HUES48 (cell line): ENCODE measurements around the gene ERCC1.

Experiments used
- H3K27ac ChIP-seq: one replicate; pipeline ENCODE4 v1.7.0; 2013; ENCODE audit warnings: low read depth, low read length, inconsistent platforms
- H3K27me3 ChIP-seq: 2 replicates; pipeline ENCODE4 v1.6.1; 2013; ENCODE audit warnings: mild to moderate bottlenecking, low read length; ENCODE audit not compliant: control insufficient read depth, insufficient read depth
- H3K36me3 ChIP-seq: 2 replicates; pipeline ENCODE4 v1.6.1; 2013; ENCODE audit warnings: low read length; ENCODE audit not compliant: control insufficient read depth, insufficient read depth
- H3K4me1 ChIP-seq: 2 replicates; pipeline ENCODE4 v1.6.1; 2013; ENCODE audit warnings: mild to moderate bottlenecking, low read length; ENCODE audit not compliant: control insufficient read depth, insufficient read depth
- H3K4me3 ChIP-seq: 2 replicates; pipeline ENCODE4 v1.5.1; 2013; ENCODE audit warnings: mild to moderate bottlenecking, low read depth, low read length
- H3K9ac ChIP-seq: 2 replicates; pipeline ENCODE4 v1.6.1; 2013; ENCODE audit warnings: mild to moderate bottlenecking, low read depth, low read length, moderate library complexity
- H3K9me3 ChIP-seq: 2 replicates; pipeline ENCODE4 v1.6.1; 2013; ENCODE audit warnings: low read length; ENCODE audit not compliant: control insufficient read depth, insufficient read depth

Gene ERCC1

DNA sequence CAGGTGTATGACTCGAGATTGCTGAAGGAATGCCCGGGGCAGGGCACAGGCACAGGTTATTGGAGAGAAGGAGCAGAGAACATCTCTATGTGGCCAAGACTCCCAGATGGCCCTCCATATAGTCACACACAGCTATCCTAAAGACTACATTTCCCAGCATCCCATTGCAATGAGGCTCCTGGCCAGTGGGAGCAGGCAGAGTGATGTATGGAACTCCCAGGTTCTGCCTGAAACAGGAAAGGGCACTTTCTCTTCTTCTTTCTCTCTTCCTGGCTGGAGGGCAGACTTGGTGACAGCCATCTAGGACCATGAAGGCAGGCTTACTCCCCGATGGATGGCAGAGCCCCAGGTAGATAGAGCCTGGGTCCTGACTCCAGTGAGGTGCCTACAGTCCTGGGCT lies 32.4 kb downstream of the ERCC1 start:
- Histone ChIP-seq H3K36me3 (peaks cover 4% of the 10 kb centered on the region; the same call in 1 of the 2 replicates), H3K4me1 (0 out of 2 replicates have a peak, but pooled peaks cover 3% of the 10 kb centered on the region), H3K27ac (no peak overlapping the region), H3K27me3 (peaks cover 5% of the 10 kb centered on the region), H3K4me3 (no peak overlapping the region), H3K9me3 (no peaks in the 10 kb centered on the region), H3K9ac (no peak overlapping the region)

DNA sequence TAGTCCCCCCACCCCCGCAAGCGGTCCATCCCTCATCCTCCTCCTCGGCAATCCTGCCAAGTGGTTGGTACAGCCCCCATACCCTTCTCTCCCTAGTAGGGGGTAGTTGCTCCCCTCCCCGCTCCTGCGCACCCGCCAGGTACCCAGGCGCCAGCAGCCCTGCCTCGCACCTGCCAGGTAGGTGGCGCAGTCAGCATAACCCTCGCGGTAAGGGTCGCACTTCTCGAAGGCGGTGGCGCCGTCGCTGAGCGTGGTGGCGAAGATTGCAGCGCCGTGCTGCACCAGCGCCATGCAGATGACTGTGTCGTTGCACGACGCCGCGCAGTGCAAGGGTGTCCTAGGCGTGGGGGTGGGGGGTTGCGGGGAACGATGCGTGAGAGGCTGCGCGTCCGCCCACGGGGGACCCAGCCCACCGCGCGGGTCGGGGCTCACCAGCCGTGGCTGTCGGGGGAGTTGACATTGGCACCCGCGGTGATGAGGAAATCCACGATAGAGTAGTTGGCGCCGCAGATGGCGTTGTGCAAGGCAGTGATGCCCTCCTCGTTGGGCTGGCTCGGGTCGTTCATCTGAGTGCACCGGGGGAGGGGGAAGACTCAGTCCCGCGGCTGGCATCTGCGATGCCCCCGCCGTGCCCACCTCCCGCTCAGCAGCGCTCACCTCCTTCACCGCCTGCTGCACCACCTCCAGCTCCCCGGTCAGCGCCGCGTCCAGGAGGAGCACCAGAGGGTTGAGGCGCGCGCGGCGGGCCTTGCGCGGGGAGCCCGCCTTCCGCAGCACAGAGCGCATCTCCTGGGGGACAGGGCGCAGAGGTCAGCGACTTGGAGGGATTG lies 38.1 kb downstream of the ERCC1 start:
- no peak overlapping the region for H3K9ac ChIP-seq
- no peak overlapping the region for H3K27ac ChIP-seq
- H3K9me3 ChIP-seq, result no peaks in the 10 kb centered on the region
- H3K4me1 ChIP-seq, result no peaks in the 10 kb centered on the region
- H3K36me3 ChIP-seq, result no peaks in the 10 kb centered on the region
- peaks cover 14% of the 10 kb centered on the region for H3K27me3 ChIP-seq
- H3K4me3 ChIP-seq, result no peak overlapping the region; the same call in 1 of the 2 replicates

DNA sequence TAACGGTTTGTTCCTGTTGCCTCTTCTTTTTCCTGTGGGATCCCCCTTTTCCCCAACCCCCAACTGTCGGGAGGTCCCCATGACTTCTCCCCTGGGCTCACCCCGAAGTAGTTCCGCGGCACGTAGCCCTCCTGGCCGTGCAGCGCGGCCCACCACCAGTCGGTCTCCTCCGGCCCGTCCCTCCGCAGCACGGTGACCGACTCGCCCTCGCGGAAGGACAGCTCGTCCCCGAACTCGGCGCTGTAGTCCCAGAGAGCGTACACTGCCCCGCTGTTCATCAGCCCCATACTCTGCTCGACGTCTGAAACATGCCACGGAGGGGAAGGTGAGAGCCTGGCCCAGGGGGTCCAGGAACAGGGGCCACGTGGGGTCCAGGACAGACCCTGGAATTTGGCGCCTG lies 41.3 kb downstream of the ERCC1 start:
- Histone ChIP-seq H3K9me3 (no peaks in the 10 kb centered on the region), H3K27ac (no peak overlapping the region), H3K36me3 (no peaks in the 10 kb centered on the region), H3K9ac (no peak overlapping the region), H3K4me3 (no peak overlapping the region), H3K27me3 (peaks cover 14% of the 10 kb centered on the region), H3K4me1 (no peaks in the 10 kb centered on the region)

DNA sequence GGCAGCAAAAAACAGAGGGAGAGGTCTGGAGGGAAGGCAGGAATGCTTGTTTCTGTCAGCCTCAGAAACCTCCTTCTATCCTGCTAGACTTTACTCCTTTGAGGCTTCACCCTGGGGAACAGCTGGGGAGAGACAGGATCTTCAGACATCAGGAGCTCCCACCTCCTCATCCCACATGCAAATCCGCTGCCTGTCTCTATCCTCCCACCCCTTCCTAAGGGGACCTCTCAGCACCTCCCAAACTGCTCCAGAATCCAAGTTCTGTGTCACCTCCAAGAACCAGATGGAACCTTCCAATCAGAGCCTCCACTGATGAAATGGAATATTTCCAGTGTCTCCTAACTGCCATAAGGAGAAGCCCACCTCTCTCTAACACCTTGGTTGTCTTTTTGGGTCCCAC lies 43.6 kb downstream of the ERCC1 start:
- H3K4me1 ChIP-seq, result 0 out of 2 replicates have a peak, but pooled peaks cover 2% of the 10 kb centered on the region
- no peaks in the 10 kb centered on the region for H3K36me3 ChIP-seq
- H3K27me3 ChIP-seq, result peaks cover 2% of the 10 kb centered on the region
- no peak overlapping the region for H3K9ac ChIP-seq
- no peak overlapping the region for H3K27ac ChIP-seq
- H3K9me3 ChIP-seq, result no peaks in the 10 kb centered on the region
- H3K4me3 ChIP-seq, result no peak overlapping the region

DNA sequence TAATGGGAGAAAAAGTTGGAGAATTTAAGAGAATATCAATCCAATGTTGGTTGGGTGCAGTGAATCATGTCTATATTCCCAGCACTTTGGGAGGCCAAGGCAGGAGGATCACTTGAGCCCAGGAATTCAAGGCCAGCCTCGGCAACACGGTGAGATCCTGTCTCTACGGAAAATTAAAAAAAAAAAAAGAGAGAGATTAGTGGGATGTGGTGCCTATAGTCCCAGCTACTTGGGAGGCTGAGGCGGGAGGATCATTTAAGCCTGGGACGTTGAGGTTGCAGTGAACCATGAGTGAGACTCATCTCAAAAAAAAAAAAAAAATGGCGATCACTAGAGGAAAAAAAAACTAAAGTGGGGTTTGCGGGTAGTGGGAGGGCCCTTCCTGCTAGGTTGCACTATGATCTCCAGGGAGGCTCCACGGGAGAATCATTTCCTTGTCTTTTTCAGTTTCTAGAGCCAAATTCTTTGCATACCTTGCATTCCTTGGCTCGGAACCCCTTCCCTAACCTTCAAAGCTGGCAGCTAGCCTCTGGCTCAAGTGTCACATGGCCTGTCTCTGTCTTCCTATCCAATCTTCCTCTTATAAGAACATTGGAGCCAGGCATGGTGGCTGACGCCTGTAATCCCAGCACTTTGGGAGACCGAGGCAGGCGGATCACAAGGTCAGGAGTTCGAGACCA lies 47.5 kb downstream of the ERCC1 start:
- Histone ChIP-seq H3K9me3 (no peaks in the 10 kb centered on the region), H3K27ac (peak overlapping the region; percentile 42), H3K27me3 (no peaks in the 10 kb centered on the region), H3K4me3 (no peak overlapping the region), H3K9ac (no peak overlapping the region), H3K36me3 (no peaks in the 10 kb centered on the region), H3K4me1 (0 out of 2 replicates have a peak, but pooled peaks cover 2% of the 10 kb centered on the region)

DNA sequence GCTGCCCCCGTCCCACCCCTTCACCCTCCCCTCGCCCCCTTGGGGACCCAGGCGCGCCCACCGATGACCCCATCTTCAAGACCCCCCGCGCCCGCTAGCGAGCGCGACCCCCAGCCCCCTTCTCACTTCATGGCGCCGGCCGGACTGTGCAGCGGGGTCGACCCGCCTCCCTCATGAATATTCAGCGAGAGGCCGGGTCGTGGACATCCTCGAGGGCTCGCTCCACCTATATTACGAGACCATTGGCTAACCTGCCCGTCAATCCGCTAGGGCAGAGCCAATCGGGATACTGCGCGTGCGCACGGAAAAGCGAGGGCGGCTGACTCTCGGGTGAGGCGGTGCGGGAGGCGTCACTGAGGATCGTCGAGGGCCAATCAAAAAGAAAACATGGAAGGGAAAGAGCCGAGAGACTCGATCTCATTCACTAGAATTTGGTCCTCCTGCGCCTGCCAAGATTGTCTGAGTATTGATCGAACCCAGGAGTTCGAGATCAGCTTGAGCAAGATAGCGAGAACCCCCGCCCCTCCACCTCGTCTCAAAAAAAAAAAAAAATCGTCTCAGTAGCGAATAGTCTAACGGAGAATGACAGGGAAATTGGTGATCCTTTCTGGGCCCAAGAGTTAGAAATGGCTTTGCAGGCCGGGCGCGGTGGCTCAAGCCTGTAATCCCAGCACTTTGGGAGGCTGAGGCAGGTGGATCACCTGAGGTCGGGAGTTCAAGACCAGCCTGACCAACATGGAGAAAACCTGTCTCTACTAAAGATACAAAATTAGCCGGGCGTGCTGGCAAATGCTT lies 53.1 kb downstream of the ERCC1 start, which contains the start of gene ERCC2:
ERCC2 (minus strand) TSS at position 164 of the 795 bp plus-strand sequence; CDS start at position 131, 33 bp downstream.
- Histone ChIP-seq H3K4me3 (peak within 1 kb of the TSS; percentile 92), H3K4me1 (no peaks in the 10 kb centered on the region), H3K36me3 (peaks cover 20% of the 10 kb centered on the region), H3K27ac (peak within 1 kb of the TSS; percentile 82), H3K9me3 (no peaks in the 10 kb centered on the region), H3K27me3 (no peaks in the 10 kb centered on the region), H3K9ac (peak within 1 kb of the TSS; percentile 79)

DNA sequence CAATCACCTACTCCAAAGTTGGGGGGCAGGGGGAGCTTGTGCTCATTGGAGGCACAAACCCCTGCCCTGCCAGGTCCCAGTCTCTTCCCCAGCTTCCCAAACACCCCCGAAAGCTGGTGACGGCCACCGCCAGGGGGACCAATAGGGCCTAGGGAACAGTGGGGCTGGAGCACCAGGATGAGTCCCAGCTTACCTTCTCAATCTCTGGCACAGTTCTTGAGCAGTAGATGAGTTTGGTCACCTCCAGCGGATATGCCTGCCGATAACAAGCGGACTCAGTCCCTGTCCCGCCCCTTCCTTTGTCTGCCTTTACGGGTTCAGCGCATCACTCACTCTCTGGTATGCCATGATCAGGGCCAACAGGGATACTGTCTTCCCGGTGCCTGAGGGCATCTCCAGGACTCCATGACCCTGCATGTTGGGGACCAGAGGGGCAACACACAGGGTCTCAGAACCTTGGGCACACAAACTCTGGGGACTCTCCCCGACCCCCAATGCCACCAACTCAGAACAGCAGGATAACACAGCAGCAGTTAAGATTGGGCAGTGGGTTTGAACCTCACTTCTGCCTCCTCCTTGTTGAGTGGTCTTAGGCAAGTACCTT lies 54.9 kb downstream of the ERCC1 start:
- Histone ChIP-seq H3K9ac (no peak overlapping the region), H3K4me3 (no peak overlapping the region), H3K9me3 (no peaks in the 10 kb centered on the region), H3K27me3 (no peaks in the 10 kb centered on the region), H3K4me1 (no peaks in the 10 kb centered on the region), H3K36me3 (peaks cover 34% of the 10 kb centered on the region), H3K27ac (no peak overlapping the region)

DNA sequence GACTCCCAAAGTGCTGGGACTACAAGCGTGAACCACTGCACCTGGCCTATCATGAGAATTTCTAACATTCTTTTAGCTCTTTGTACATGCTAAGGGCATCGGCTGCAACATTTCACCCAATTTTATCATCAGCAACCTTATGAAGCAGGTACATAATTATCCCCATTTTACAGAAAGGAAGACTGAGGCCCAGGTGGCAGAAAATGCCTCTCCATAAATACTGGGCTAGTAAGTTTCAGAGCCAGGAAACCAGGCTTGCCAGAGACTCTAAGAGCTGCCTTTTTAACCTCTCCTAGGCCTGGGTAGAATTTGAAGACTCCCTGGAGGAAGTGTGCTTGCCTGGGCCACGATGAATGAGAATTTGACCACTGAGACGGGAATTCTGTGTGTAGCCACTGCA lies 55.6 kb downstream of the ERCC1 start:
- Histone ChIP-seq H3K4me1 (no peaks in the 10 kb centered on the region), H3K27me3 (no peaks in the 10 kb centered on the region), H3K9me3 (no peaks in the 10 kb centered on the region), H3K27ac (no peak overlapping the region), H3K4me3 (no peak overlapping the region), H3K36me3 (peaks cover 42% of the 10 kb centered on the region), H3K9ac (no peak overlapping the region)

DNA sequence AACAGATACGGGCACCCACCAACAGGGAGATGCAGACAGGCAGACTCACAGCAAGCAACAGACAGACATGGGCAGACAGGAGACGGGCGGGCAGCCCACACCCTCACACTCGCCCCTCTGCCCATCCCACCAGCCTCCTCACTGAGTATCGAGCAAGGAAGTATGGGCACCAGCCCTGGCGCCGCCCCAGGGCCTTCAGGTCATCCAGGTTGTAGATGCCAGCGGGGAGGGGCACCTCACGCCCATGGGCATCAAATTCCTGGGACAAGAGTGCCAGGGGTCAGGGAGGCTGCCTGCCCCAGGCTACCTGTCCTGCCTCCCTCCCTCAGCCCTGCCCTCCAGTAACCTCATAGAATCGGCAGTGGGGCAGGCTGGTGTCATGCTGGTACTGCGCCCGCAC lies 59.0 kb downstream of the ERCC1 start:
- H3K36me3 ChIP-seq, result peaks cover 69% of the 10 kb centered on the region
- no peaks in the 10 kb centered on the region for H3K4me1 ChIP-seq
- H3K27me3 ChIP-seq, result no peaks in the 10 kb centered on the region
- no peak overlapping the region for H3K9ac ChIP-seq
- H3K27ac ChIP-seq, result no peak overlapping the region
- no peaks in the 10 kb centered on the region for H3K9me3 ChIP-seq
- no peak overlapping the region for H3K4me3 ChIP-seq

DNA sequence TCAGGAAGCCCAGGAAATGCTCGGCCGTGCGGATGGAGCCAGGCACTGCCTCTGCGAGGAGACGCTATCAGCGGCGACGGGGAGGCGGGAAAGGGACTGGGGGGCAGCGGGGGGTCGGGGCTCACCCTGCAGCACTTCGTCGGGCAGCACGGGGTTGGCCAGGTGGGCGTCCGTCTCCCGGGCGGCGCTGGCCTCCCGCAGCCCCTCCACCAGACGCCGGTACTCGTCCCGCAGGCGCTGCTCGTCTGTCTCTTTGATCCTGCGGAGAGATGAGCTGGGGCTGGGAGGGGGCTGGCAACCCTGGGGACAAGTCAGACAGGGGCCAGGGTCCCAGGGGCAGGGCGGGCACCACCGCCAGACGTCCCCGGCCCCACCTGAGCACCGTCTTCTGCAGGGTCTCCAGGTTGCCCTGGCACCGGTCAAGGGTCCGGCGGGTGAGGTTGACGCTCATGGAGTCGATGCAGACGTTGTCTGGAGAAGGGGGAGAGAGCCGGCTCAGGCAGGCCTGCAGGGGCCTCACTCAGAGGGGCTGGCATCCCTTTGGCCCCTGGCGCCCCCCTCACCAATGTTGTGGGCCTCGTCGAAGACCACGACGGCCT lies 59.8 kb downstream of the ERCC1 start:
- Histone ChIP-seq H3K9ac (no peak overlapping the region), H3K27ac (no peak overlapping the region), H3K27me3 (no peaks in the 10 kb centered on the region), H3K4me1 (no peaks in the 10 kb centered on the region), H3K36me3 (peaks cover 76% of the 10 kb centered on the region), H3K4me3 (no peak overlapping the region), H3K9me3 (no peaks in the 10 kb centered on the region)
